Aorta (tissue), 5 donors: ENCODE data around the gene STON2. TPM values are rescaled to one million over a fixed set of nuclear protein-coding genes. Genes with fewer than 3 reads are reported as not detected.

Experiments used
- ATAC-seq: fragments of 200-7000 bp; cut with Tn5 transposase; one replicate; pipeline ENCODE4 v1.9.1; 2022; ENCODE audit warnings: moderate library complexity; ENCODE audit not compliant: low FRiP score
- DNase-seq, 2 donors: peaks; one replicate each; pipeline ENCODE4 v3.0.0-alpha.2; 2020
- H3K27ac ChIP-seq, 2 donors: one replicate each; pipeline ENCODE4 v1.5.1; 2013; ENCODE audit warnings: low read length in 2 of 2, mild to moderate bottlenecking in 2 of 2, moderate library complexity in 2 of 2, control low read depth in 1 of 2, inconsistent platforms in 1 of 2, low read depth in 1 of 2
- H3K27me3 ChIP-seq, 2 donors: one replicate each; pipeline ENCODE4 v1.6.1; 2013; ENCODE audit warnings: control low read depth in 1 of 2, low read length in 1 of 2, mild to moderate bottlenecking in 1 of 2, moderate library complexity in 1 of 2; ENCODE audit not compliant: insufficient read depth in 2 of 2, control insufficient read depth in 1 of 2
- H3K36me3 ChIP-seq, 2 donors: one replicate each; pipeline ENCODE4 v1.6.1; 2013; ENCODE audit warnings: control low read depth in 1 of 2, low read length in 1 of 2, mild to moderate bottlenecking in 1 of 2; ENCODE audit not compliant: insufficient read depth in 2 of 2, control insufficient read depth in 1 of 2
- H3K4me1 ChIP-seq, 2 donors: one replicate each; pipeline ENCODE4 v1.6.1; 2013; ENCODE audit warnings: low read length in 2 of 2, control low read depth in 1 of 2, mild to moderate bottlenecking in 1 of 2, moderate library complexity in 1 of 2; ENCODE audit not compliant: insufficient read depth in 2 of 2, control insufficient read depth in 1 of 2
- H3K4me3 ChIP-seq, 2 donors: one replicate each; pipeline ENCODE4 v1.5.1; 2013; ENCODE audit warnings: low read length in 2 of 2, control low read depth in 1 of 2, mild to moderate bottlenecking in 1 of 2
- H3K9me3 ChIP-seq: one replicate; pipeline ENCODE4 v1.6.1; 2013; ENCODE audit warnings: mild to moderate bottlenecking, low read length; ENCODE audit not compliant: control insufficient read depth
- WGBS, 2 donors: extraction: QIAGEN DNeasy Blood & Tissue Kit; methylation state at CpG; one replicate each; pipeline ENCODE4 v1.1.7; 2013; 5-methylcytosine and 5-hydroxymethylcytosine counted together
- intact Hi-C, 2 donors: fragments of 100-400 bp; cut with DNase I; formaldehyde crosslinking; loops; one replicate each; pipeline versions ENCODE4 v1.14.2 to v1.15.0; 2022
- polyA plus RNA-seq, 2 donors: library from polyadenylated mRNA; stranded (reverse); fragments of 200-250 nt; gene quantifications; one replicate each; pipeline ENCODE4 v1.2.3, GENCODE V29; 2013
- total RNA-seq, 2 donors: library from RNA; stranded (reverse); fragmentation: NEBNext Ultra II Directional; extraction: Animal tissue kit (Norgen Biotek cat#: 25700); gene quantifications; one replicate each; pipeline ENCODE4 v1.2.1, GENCODE V29; 2021
- donor health status: healthy with polysubstance abuse.
- donor health status: Bipolar disorder and iron deficiency.
- donor health status: DM: no; HTN: no; CAD: no.
- donor health status: DM: no; HTN: no; CAD: no.
- donor health status: DM: yes; HTN: yes; CAD: no.

Gene STON2
- total and polyA plus RNA-seq, 4 donors = 0.03 to 20.5 (median 6.3) TPM

DNA sequence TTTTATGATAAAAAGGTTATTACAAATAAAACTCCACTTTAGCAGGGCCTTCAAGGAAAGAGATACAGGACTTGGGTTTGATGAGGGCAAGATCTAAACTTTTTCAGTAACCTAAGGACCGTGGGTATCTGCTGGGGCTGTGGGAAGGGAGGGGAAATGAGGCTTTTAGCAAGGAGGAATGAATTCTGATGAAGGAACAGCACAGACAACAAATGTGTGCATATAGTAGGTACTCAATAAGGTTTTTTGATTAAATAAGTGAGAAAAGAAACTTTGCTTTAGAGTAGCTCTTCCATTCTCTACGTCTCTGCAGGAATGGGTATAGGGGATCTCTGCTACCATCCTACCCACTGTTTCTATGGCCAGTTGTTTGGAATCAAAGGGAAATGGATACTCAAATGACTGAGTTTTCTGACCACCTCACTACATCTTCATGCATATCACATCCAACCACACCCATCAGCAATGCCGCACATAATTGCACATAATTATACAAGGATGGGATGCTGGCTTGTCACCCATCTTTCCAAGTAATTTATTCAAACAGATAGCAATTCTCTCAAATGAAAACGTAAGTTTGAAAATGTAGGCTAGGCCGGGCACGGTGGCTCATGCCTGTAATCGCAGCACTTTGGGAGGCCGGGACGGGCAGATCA, 119.9 kb downstream of the STON2 start:
- peaks cover 0 to 2% of the 10 kb centered on the region in 2 donors for H3K27me3 ChIP-seq

DNA sequence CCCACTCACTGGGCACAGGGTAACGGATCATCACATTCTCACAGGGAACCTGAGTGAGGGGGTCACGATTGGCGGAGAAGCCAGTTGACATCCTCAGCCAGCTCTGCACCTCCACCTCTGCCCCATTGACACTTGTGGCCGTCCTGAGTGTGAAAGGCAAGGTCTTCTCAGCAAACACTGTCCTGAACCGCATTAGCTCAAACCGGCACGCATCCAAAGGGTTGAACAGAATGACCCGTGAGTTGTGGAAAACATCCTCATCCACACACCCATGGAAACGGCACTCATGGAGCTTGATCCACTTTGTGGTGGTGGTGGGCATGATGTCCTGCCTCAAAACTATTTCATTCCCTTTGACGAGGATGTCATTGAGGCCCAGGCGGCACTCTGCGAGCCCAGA, 123.0 kb downstream of the STON2 start:
- Histone ChIP-seq H3K4me3 (no peak overlapping the region), H3K9me3 (no peaks in the 10 kb centered on the region), H3K27me3 (peaks cover 0 to 2% of the 10 kb centered on the region in 2 donors), H3K4me1 (no peaks in the 10 kb centered on the region), H3K36me3 (no peaks in the 10 kb centered on the region), H3K27ac (no peak overlapping the region)
- 88 to 91% methylated on average over 12 of the region's 12 CpGs for WGBS, 2 donors
- no peak for DNase-seq
- ATAC-seq = no peak
- intact Hi-C loops = no loop called here

More for the DNA sequence above, 119.9 kb downstream of the STON2 start:
- 90 to 92% methylated on average over 9 of the region's 9 CpGs for WGBS, 2 donors
- Histone ChIP-seq H3K4me3 (no peak overlapping the region), H3K27ac (no peak overlapping the region), H3K9me3 (no peaks in the 10 kb centered on the region), H3K4me1 (no peaks in the 10 kb centered on the region), H3K36me3 (no peaks in the 10 kb centered on the region)
- intact Hi-C loops = no loop called here
- DNase-seq (no peak), ATAC-seq (no peak)

DNA sequence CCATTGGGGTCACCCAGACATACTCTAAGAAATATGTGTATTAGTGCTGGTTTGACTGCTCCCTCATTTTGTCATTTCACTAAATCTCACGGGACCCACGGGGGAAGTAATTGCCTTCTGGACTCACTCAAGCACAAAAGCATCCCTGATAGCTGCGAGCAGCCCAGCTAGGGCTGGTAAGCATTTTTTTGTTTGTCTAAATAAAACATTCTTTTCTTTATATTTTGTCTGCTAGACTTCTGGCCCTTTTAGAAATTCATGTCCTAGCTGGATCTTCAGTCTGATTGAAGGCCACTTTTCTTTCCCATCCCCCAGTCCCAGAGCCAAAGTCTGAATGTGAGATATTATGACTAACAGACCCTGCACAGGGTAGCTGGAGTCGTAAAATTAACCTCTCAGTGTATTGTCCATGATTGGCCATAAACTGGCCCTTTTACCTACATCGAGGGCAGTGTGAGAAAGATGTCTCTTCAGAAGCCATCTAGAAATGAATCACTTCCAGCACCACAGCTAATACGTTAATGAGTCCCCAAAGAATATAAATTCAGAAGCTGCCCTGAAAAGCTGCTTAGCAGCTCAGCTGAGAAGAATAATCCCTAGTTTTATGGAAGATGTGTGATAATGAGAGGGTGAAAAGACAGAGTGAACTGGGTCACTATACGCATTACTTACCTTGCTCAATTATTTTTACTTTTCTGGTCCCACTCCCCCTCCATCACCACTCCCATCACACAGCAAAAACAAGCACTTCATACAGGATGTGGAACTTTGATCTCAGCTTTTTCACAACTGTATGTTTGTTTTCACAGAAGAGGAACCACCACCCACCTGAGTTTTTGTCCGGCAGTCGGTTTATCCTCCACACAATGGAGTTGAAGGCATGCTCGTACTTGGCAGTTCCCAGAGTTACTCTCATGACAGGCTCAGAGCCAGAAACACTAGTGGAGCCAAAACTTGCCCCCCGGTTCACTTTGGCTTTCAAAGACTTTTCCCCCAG, 123.8 kb downstream of the STON2 start:
- WGBS, 2 donors = 37 to 41% methylated on average over 11 of the region's 11 CpGs
- no peaks in the 10 kb centered on the region for H3K36me3 ChIP-seq
- H3K27me3 ChIP-seq = peaks cover 0 to 2% of the 10 kb centered on the region in 2 donors
- no peaks in the 10 kb centered on the region for H3K9me3 ChIP-seq
- DNase-seq (no peak), ATAC-seq (no peak)
- H3K4me3 ChIP-seq = no peak overlapping the region
- no peak overlapping the region for H3K27ac ChIP-seq
- intact Hi-C loops = no loop called here
- no peaks in the 10 kb centered on the region for H3K4me1 ChIP-seq

DNA sequence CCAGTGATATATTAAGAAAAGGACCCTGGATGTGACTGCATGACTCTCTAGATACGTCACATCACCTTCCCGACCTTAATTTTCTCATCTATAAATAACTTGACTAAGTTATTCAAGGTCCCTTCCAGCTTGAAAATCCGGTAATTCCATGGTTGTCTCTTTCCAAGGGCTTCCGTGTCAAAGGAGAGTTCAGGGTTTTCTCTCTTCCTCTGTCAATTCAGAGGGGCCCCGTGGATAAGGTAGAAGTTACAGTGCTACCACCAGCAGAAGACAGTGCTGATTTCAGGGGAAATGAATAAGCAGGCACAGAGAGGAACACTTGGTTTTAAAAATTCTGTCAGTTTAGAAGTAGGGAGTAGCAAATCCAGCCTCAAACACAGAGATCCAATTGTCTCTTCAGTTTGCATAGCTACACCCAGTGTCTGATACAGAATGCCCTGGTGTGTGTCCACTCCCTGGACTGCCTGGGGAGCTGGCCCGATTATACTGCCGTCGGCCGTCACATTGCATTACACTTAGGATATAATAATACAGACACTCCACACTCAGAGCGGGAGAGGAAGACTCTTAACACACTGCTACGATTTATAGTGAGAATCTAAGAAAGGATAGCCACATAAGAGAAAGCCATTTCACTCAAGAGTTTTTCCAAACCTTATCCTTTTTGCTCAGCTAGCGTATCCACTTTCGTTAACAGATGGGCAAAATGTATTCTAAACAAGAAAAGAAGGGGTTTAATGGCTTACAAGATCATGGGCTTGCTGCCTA, 124.6 kb downstream of the STON2 start:
- Histone ChIP-seq H3K27ac (no peak overlapping the region), H3K27me3 (peaks cover 0 to 2% of the 10 kb centered on the region in 2 donors), H3K4me1 (no peaks in the 10 kb centered on the region), H3K4me3 (no peak overlapping the region), H3K9me3 (no peaks in the 10 kb centered on the region), H3K36me3 (no peaks in the 10 kb centered on the region)
- intact Hi-C loops = no loop called here
- ATAC-seq (peak; percentile 9), DNase-seq (no peak)
- WGBS, 2 donors = 66 to 67% methylated on average over 13 of the region's 13 CpGs

DNA sequence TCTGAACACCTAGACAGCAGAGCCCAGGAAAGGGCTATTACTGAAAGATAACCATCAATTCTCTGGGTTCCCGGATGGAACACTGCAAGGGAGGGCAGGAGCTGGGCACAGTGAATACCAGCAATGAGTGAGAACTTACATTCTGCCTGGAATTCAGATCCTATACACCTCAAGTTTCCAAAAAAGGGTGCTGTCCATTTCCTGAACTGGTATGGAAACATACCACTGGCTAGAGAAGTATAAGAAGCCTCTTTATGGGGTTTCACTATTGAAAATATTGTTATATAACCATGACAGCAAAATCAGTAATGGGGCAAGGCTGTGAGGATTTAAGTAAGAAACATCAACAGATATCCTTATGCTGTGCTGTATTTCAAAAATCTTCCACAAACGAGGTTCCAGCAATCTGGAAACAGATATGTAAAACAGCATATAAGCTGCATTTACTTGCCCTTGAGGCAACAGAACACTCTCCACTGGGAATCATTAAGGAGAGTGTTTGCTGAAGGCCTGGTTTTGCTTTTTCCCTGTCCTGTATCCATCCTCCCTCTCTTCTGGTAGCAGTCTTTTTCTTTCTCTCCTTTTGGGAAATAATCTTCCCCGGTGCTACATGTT, 126.1 kb downstream of the STON2 start:
- no peak overlapping the region for H3K27ac ChIP-seq
- H3K27me3 ChIP-seq = peaks cover 0 to 2% of the 10 kb centered on the region in 2 donors
- intact Hi-C loops = loop anchor here in 1 of 2 donors (5.0 kb wide), 1 partner anchor 178 kb away; no protein-coding TSS in a partner anchor
- WGBS, 2 donors = 75 to 80% methylated on average over 3 of the region's 3 CpGs
- no peaks in the 10 kb centered on the region for H3K4me1 ChIP-seq
- H3K4me3 ChIP-seq = no peak overlapping the region
- no peak for DNase-seq
- H3K9me3 ChIP-seq = no peaks in the 10 kb centered on the region
- H3K36me3 ChIP-seq = no peaks in the 10 kb centered on the region
- no peak for ATAC-seq

DNA sequence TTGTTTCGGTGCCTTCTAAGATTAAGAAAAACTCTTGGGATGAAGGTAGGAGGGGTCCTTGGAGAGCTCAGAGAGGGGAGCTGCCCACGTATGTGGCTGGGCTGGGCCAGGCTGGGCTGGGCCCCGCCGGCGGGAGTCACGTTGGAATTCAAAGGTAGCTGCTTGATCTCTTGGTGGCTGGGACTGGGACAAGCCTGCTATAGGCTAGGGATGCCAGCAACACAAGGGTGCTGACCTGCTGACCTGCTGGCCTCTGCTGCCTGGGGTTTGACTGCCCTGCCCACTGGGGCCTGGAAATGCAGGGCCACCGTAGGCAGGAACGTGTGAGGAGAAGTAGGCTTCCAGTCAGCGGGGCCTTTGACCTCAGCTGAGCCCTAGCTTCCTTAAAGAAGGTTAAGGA, 126.6 kb downstream of the STON2 start:
- no peaks in the 10 kb centered on the region for H3K36me3 ChIP-seq
- WGBS, 2 donors = 82 to 84% methylated on average over 9 of the region's 9 CpGs
- intact Hi-C loops = loop anchor here in 1 of 2 donors (5.0 kb wide), 1 partner anchor 179 kb away; no protein-coding TSS in a partner anchor
- ATAC-seq = no peak
- no peak overlapping the region for H3K4me3 ChIP-seq
- no peak for DNase-seq
- H3K27me3 ChIP-seq = peaks cover 0 to 2% of the 10 kb centered on the region in 2 donors
- H3K27ac ChIP-seq = no peak overlapping the region
- no peaks in the 10 kb centered on the region for H3K4me1 ChIP-seq
- H3K9me3 ChIP-seq = no peaks in the 10 kb centered on the region

DNA sequence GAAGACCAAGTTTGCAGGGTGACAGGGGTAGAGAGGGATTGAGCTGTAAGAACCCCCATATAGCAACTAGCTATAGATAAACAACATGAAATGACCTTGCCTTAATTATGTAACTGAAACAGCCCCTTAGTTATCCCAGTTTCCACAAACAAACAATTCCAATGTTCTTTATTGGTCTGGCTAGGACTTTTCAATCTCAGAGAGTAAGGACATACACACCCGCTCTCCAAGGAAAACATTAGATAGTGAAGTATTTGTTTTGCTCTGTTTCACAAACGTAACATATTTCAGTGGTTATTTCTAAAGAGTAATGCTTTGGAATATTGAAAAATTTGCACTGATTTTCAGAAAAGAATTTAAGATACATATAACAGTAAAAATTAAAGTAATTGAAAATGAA, 127.8 kb downstream of the STON2 start:
- intact Hi-C loops = loop anchor here in 1 of 2 donors (5.0 kb wide), 1 partner anchor 180 kb away; no protein-coding TSS in a partner anchor
- 53% methylated on average over 2 of the region's 2 CpGs for WGBS, 2 donors
- ATAC-seq (no peak), DNase-seq (no peak)
- no peaks in the 10 kb centered on the region for H3K9me3 ChIP-seq
- peaks cover 0 to 2% of the 10 kb centered on the region in 2 donors for H3K27me3 ChIP-seq
- no peak overlapping the region for H3K27ac ChIP-seq
- no peaks in the 10 kb centered on the region for H3K36me3 ChIP-seq
- no peaks in the 10 kb centered on the region for H3K4me1 ChIP-seq
- H3K4me3 ChIP-seq = no peak overlapping the region

DNA sequence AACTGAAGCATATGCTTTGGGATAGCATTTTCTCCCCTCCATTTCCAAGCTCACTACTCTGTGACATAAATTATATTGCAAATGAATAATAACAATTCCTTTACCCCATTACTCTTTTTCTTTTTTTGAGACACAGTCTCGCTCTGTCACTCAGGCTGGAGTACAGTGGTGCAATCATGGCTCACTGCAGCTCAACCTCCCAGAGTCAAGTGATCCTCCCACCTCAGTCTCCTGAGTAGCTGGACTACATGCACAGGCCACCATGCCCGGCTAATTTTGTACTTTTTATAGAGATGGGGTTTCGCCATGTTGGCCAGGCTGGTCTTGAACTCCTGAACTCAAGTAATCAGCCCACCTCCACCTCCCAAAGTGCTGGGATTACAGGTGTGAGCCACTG, 130.1 kb downstream of the STON2 start:
- H3K27ac ChIP-seq = no peak overlapping the region
- H3K4me1 ChIP-seq = no peaks in the 10 kb centered on the region
- no peak overlapping the region for H3K4me3 ChIP-seq
- DNase-seq (no peak), ATAC-seq (no peak)
- 64 to 65% methylated on average over 3 of the region's 3 CpGs for WGBS, 2 donors
- no peaks in the 10 kb centered on the region for H3K9me3 ChIP-seq
- intact Hi-C loops = loop anchor here (2.0 to 5.0 kb wide), 3 partner anchors 182 to 192 kb away; no protein-coding TSS in a partner anchor
- no peaks in the 10 kb centered on the region for H3K36me3 ChIP-seq
- H3K27me3 ChIP-seq = no peaks in the 10 kb centered on the region
